KG1 (cell line): ENCODE data around the gene ACSF3.
"Not testable (repeated sequence)": the region's sequence is repeated elsewhere in the genome, so short reads cannot be mapped to it uniquely, and the experiment has no call there.

ENCODE experiments used
- DNase-seq: peaks from one replicate; lab custom pipeline; 2025; lab: John Stamatoyannopoulos, UW

Gene ACSF3

DNA sequence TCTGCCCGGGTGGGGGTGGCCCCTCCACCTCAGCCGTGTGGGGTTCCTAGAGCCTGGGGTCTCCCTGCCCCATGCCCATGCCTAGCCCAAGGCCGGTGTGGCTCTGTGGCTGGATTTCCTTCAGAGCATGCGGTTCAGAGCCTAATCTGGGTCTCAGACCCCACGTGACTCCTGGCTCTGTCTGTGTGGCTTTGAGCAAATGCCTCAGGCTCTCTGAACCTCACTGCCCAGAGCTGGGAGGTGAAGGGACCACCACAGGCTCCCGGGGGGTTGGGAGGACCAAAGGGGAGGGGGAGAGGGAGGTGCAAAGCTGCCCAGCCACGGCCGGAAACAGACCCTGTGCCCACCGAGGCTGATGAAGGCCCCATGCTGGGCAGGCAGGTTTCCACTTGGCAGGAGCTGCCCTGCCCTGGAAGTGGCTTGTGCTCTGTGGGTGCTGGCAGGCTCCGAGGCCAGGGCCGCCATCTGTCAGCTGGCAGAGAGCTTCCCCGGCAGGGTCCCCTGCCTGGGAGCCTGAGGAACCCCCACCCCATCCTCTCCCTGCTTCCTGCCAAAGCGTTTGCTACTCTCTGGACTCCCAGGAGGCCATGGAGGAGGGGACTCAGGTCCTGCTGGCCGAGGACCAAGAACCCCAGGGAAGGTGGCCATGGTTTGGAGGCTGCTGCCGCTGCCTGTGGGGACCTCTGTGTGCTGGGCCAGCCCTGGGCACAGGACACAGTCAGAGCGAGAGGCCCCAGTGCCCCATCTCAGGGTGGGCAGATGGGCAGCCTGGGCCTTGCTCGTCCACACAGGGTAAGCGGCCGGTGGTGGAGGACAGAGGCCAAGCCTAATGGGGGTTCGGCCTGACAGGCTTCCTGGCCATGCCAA, 81.9 kb downstream of the ACSF3 start:
- DNase-seq: no peak

- no peak for DNase-seq
These were observed 82.6 kb downstream of the ACSF3 start for GRCh38 chr16:89176147-89176690.

GRCh38 chr16:89176717-89177116, 83.1 kb downstream of the ACSF3 start:
- DNase-seq: no peak

DNA sequence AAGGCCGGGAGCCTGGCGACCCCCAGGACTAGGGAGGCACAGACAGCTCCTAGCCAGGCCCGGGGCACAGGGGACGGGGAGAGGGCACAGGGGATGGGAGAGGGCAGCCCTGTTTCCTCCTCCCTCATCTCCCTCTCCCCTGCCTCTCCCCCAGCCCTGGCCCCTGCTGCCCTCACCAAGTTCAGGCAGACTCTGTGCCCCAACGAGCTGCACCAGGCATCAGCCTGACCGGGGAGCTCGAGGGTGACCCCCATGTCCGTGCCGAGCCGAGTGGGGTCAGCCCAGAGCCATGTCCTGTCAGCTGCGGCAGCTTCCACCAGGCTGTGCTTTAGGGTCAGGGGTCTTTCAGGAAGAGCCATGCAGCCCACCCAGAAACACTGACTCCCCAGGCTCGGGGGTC, 83.8 kb downstream of the ACSF3 start:
- DNase-seq: no peak

DNA sequence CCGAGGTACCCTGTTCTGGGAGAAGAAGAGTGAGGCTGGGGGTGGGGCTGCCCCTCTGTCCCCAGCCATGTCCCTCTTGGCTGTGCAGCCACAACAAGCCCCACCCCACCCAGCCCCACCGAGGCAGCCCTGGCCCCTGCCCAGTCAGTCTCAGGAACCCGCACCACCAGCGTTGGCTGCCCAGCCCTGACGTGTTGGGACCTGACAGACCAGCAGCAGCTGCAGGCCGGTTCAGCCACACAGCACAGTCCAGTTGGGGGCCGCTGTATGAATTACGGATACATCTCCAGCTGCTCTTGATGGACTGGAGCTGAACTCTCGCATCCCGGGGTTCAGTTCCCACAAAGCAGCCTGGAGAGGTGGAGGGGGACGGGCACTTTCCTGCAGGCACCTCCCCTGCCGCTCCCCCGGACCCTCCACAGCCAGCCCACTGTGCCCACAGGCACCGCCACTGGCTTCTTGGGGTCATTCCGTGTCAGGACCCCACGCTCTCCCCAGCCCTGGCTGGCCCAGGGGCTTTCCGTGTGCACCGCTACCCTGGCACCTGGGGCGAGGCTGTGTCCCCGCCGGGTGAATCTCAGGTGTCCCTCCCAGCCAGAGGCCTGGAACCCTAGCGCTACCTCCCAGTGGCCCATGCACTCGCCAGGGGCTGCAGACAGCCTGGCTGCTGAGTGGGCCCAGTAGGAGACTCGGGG, 84.9 kb downstream of the ACSF3 start:
- no peak for DNase-seq

DNA sequence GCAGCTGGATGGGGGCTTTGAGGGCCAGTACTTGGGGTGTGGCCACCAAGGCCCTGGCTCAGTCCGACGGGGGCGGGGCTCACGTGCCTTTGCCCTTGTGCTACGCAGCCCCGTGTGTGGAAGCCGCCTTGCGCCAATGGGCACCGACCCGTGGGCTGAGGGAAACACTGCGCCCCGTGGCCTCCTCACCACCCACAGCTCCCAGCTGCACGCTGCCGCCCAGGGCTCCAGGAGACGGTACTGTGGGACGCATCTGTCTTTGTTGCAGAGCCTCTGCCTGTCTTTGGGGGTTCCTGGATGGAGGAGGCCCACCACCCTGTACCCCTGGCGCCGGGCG, 85.5 kb downstream of the ACSF3 start:
- DNase-seq: no peak

GRCh38 chr16:89179656-89180315, 86.1 kb downstream of the ACSF3 start:
- DNase-seq: no peak

- DNase-seq: no peak
These were observed 89.8 kb downstream of the ACSF3 start for GRCh38 chr16:89183463-89183862.

DNA sequence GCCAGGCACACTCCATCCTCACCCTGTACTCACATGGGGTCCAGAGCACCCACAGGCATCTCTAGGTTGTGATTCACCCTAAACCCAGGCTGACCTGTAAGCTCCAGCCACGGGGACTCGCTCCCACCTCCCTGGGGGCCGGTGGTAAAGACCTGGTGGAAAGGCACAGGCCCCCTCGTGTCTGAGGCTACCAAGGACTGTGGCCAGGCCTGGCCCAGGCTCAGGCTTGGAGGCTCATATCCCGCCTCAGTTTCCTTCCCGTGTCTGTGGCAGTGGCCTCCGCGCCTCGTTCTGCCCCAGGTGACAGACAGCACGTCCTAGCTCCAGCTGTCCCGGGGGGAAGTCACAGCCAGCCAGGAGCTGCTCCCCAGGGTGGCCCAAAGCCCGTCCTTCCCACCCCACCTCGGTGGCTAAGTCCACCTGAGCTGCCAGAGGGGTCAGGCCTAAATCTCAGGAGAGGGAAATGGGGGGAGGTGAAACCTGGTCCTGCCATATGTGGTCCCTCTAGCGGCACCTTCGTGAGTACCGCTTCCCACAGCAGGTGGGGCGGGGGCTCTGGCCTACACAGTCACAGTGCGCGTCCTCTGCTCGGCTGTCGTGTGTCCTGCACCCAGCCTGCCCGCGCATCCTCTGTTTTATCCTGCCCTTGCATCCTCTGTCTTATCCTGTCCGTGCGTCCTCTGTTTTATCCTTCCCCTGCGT, 90.5 kb downstream of the ACSF3 start:
- no peak for DNase-seq

- no peak for DNase-seq
These were observed 91.0 kb downstream of the ACSF3 start for GRCh38 chr16:89184677-89184932.

DNA sequence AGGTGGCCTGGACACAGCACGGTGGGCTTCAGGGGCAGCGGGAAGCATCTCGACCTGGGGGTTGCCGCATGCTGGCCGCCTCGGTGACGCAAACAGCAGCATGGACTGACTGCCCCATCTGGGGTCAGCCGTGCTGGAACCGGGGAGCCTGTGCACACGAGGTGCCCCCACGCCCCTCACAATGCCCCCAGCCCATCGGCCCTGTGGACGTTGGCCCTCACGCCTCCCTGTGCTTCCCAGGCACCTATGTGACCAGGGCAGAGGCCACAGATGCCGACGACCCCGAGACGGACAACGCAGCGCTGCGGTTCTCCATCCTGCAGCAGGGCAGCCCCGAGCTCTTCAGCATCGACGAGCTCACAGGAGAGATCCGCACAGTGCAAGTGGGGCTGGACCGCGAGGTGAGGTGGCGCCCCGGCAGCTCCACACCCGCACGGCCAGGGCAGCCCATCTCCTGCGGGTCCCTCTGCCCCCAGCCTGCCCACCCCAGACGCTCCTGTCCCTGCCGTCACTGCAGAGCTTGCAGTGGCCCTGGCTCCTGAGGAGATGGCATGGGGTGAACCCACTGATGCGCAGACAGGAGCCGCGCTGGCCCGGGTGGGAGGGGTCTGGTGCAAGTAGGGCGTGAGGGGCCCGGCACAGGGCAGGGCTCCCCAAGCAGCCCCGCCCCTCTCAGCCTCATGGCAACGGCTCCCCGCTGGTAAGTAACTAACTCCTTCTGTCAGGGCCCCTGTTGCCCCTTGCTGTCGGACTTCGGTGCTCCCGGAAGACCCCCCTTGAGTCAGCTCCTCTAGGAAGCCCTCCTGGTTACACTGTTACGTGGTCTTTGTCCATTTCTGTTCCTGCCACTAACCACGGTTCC, 91.5 kb downstream of the ACSF3 start:
- no peak for DNase-seq

DNA sequence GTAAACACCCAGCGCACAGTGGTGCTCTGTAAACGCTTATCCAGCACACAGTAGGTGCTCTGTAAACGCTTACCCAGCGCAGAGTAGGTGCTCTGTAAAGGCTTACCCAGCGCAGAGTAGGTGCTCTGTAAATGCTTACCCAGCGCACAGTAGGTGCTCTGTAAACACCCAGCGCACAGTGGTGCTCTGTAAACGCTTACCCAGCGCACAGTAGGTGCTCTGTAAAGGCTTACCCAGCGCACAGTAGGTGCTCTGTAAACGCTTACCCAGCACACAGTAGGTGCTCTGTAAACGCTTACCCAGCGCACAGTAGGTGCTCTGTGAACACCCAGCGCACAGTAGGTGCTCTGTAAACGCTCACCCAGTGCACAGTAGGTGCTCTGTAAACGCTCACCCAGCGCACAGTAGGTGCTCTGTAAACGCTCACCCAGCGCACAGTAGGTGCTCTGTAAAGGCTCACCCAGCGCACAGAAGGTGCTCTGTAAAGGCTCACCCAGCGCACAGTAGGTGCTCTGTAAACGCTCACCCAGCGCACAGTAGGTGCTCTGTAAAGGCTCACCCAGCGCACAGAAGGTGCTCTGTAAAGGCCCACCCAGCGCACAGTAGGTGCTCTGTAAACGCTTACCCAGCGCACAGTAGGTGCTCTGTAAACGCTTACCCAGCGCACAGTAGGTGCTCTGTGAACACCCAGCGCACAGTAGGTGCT, 92.4 kb downstream of the ACSF3 start:
- not testable (repeated sequence) for DNase-seq

GRCh38 chr16:89186593-89187031, 93.0 kb downstream of the ACSF3 start:
- DNase-seq: not testable (repeated sequence)

DNA sequence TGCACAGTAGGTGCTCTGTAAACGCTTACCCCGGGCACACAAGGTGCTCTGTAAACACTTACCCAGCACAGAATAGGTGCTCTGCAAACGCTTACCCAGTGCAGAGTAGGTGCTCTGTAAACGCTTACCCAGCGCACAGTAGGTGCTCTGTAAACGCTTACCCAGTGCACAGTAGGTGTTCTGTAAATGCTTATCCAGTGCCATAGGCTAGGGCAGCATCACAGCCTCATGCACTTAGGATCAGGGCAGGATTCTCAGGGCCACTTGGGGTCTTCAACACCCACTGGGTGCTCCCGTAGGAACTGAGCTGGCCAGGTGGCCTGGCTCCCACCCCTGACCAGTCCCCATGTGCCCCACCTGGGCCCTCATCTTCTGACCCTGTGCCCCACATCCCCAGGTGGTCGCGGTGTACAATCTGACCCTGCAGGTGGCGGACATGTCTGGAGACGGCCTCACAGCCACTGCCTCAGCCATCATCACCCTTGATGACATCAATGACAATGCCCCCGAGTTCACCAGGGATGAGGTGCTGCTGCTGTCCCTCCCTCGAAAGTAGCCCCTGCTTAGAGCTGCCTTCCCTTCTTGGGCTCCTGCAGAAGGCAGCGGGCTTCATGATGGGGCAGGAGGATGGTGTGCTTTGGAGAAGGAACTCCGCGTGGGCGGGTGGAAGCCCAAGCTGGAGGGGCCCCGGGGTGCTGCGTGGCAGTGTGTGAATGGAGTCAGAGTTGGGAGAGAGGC, 93.5 kb downstream of the ACSF3 start:
- DNase-seq: no peak

DNA sequence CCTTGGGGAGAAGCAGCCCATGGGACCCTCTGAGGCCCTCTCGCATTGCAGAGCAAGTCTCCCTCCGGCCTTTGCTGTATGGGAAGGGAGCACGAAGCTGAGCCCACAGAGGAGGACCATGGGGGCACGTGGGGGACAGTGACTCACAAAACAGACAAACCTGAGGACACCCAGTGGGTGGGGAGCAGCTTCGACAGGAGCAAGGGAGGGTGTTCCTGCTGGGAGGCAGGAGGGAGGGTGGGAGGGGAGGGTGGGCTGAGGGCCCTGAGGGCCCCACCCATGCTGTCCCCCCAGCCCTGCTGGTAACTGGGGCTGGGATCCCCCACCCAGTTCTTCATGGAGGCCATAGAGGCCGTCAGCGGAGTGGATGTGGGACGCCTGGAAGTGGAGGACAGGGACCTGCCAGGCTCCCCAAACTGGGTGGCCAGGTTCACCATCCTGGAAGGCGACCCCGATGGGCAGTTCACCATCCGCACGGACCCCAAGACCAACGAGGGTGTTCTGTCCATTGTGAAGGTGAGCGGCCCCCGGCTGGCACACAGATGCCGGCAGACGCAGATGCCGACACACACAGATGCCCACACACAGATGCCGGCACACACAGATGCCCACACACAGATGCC, 94.2 kb downstream of the ACSF3 start:
- no peak for DNase-seq

GRCh38 chr16:89188471-89189357, 95.1 kb downstream of the ACSF3 start:
- DNase-seq: not testable (repeated sequence)

GRCh38 chr16:89189358-89190025, 95.8 kb downstream of the ACSF3 start:
- DNase-seq: no peak
